ENCODE data around the gene MME.

DNA sequence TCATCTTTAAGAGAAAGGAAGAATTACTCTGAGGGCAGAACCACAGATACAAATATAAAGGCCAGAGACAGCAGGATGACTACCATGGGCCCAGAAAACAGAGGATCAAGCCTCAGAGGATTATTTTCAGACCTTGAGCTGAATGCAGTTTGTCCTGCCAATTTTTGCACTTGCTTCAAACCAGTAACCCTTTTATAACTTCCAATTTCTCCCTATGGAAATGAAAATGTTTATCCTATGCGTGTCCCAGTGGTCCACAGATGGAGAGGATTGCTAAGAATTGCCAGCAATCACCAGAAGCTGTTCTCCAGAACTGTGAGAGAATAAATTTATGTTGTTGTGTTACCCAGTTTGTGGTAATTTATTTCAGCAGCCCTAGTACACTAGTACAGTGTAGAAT lies 26.4 kb upstream of the MME start:
- TF ChIP-seq SNAI2 (CRISPR knock-in tag; IDR thresholded peaks at IDR 0.05), result no peak
- no peak for TF ChIP-seq CSDC2 (CRISPR knock-in tag; IDR thresholded peaks at IDR 0.05)
- no peak for TF ChIP-seq ZNF70 (CRISPR knock-in tag; IDR thresholded peaks at IDR 0.05)
- TF ChIP-seq, protein P1, sequence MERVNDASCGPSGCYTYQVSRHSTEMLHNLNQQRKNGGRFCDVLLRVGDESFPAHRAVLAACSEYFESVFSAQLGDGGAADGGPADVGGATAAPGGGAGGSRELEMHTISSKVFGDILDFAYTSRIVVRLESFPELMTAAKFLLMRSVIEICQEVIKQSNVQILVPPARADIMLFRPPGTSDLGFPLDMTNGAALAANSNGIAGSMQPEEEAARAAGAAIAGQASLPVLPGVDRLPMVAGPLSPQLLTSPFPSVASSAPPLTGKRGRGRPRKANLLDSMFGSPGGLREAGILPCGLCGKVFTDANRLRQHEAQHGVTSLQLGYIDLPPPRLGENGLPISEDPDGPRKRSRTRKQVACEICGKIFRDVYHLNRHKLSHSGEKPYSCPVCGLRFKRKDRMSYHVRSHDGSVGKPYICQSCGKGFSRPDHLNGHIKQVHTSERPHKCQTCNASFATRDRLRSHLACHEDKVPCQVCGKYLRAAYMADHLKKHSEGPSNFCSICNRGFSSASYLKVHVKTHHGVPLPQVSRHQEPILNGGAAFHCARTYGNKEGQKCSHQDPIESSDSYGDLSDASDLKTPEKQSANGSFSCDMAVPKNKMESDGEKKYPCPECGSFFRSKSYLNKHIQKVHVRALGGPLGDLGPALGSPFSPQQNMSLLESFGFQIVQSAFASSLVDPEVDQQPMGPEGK (CRISPR knock-in tag; IDR thresholded peaks at IDR 0.05; ENCODE audit: borderline replicate concordance), result no peak
- no peak for TF ChIP-seq RARB (CRISPR knock-in tag; IDR thresholded peaks at IDR 0.05)
- TF ChIP-seq ZFP30 (CRISPR knock-in tag; IDR thresholded peaks at IDR 0.05), result no peak
- TF ChIP-seq OSR1 (CRISPR knock-in tag; IDR thresholded peaks at IDR 0.05), result no peak

Data from SK-N-SH treated with all-trans-retinoic acid at 6 μM for 48 hours (cell line).